Measurements from ENCODE around the gene RIPK3. TPM values are rescaled to one million over a fixed set of nuclear protein-coding genes. Genes with fewer than 3 reads are reported as not detected.

RIPK3 gene
- total RNA-seq, 1 donor from 2014 or later, result 0.95 TPM

- Histone ChIP-seq H3K79me2 (ENCODE audit: insufficient read depth, low read length) (no peaks in the 10 kb centered on the region), H4K20me1 (ENCODE audit: insufficient read depth, low read length) (no peaks in the 10 kb centered on the region), H3K27ac (ENCODE audit: low read depth, low read length) (no peak overlapping the region), H3K9me3 (ENCODE audit: insufficient read depth, low read depth, low read length) (no peaks in the 10 kb centered on the region), H3K9ac (ENCODE audit: low read length) (no peak overlapping the region), H3K36me3 (ENCODE audit: insufficient read depth, low read length) (no peaks in the 10 kb centered on the region), H3K27me3 (ENCODE audit: insufficient read depth, low read length) (peaks cover 40% of the 10 kb centered on the region), H2AFZ (ENCODE audit: low read depth, low read length) (peak overlapping the region; percentile 5), H3K4me3 (ENCODE audit: insufficient read depth, low read depth, low read length) (no peak overlapping the region), H3K4me2 (ENCODE audit: low read length) (peak overlapping the region; percentile 77), H3K4me1 (ENCODE audit: insufficient read depth, low read length) (peaks cover 16% of the 10 kb centered on the region)
- Mint-ChIP-seq H3K27ac (ENCODE audit: unreplicated experiment) (no peak overlapping the region), H3K36me3 (ENCODE audit: low read depth, unreplicated experiment) (no peaks in the 10 kb centered on the region), H3K4me3 (ENCODE audit: unreplicated experiment) (peak overlapping the region; percentile 74), H3K4me1 (ENCODE audit: low read depth, unreplicated experiment) (no peaks in the 10 kb centered on the region), H3K27me3 (ENCODE audit: low read depth, unreplicated experiment) (peaks cover 67% of the 10 kb centered on the region), H3K9me3 (ENCODE audit: unreplicated experiment) (peaks cover 7% of the 10 kb centered on the region)
- TF ChIP-seq CTCF (IDR thresholded peaks at IDR 0.05; ENCODE audit: insufficient read depth, low read depth, low read length) (no peak), EZH2 (IDR thresholded peaks at IDR 0.05; ENCODE audit: insufficient read depth, low read length) (no peak)
- DNase-seq (ENCODE audit: low read depth) (no peak), FAIRE-seq (no peak)
These were observed 8.0 kb downstream of the RIPK3 start for GRCh38 chr14:24331731-24332267.

- Histone ChIP-seq H3K4me3 (ENCODE audit: insufficient read depth, low read depth, low read length) (no peak overlapping the region), H2AFZ (ENCODE audit: low read depth, low read length) (no peak overlapping the region), H3K9me3 (ENCODE audit: insufficient read depth, low read depth, low read length) (no peaks in the 10 kb centered on the region), H3K4me2 (ENCODE audit: low read length) (no peak overlapping the region), H3K27me3 (ENCODE audit: insufficient read depth, low read length) (peaks cover 35% of the 10 kb centered on the region), H3K27ac (ENCODE audit: low read depth, low read length) (no peak overlapping the region), H3K9ac (ENCODE audit: low read length) (no peak overlapping the region), H4K20me1 (ENCODE audit: insufficient read depth, low read length) (no peaks in the 10 kb centered on the region), H3K4me1 (ENCODE audit: insufficient read depth, low read length) (peaks cover 16% of the 10 kb centered on the region), H3K36me3 (ENCODE audit: insufficient read depth, low read length) (no peaks in the 10 kb centered on the region), H3K79me2 (ENCODE audit: insufficient read depth, low read length) (no peaks in the 10 kb centered on the region)
- FAIRE-seq (no peak), DNase-seq (ENCODE audit: low read depth) (no peak)
- Mint-ChIP-seq H3K4me3 (ENCODE audit: unreplicated experiment) (no peak overlapping the region), H3K27me3 (ENCODE audit: low read depth, unreplicated experiment) (peaks cover 64% of the 10 kb centered on the region), H3K4me1 (ENCODE audit: low read depth, unreplicated experiment) (no peaks in the 10 kb centered on the region), H3K27ac (ENCODE audit: unreplicated experiment) (no peak overlapping the region), H3K36me3 (ENCODE audit: low read depth, unreplicated experiment) (no peaks in the 10 kb centered on the region), H3K9me3 (ENCODE audit: unreplicated experiment) (peaks cover 3% of the 10 kb centered on the region)
- TF ChIP-seq EZH2 (IDR thresholded peaks at IDR 0.05; ENCODE audit: insufficient read depth, low read length) (no peak), CTCF (IDR thresholded peaks at IDR 0.05; ENCODE audit: insufficient read depth, low read depth, low read length) (no peak)
These were observed 8.7 kb downstream of the RIPK3 start for GRCh38 chr14:24330973-24331674.

GRCh38 chr14:24329736-24330135, 10.1 kb downstream of the RIPK3 start:
- Histone ChIP-seq H3K27me3 (ENCODE audit: insufficient read depth, low read length) (peaks cover 27% of the 10 kb centered on the region), H3K79me2 (ENCODE audit: insufficient read depth, low read length) (no peaks in the 10 kb centered on the region), H4K20me1 (ENCODE audit: insufficient read depth, low read length) (no peaks in the 10 kb centered on the region), H3K4me3 (ENCODE audit: insufficient read depth, low read depth, low read length) (no peak overlapping the region), H3K27ac (ENCODE audit: low read depth, low read length) (no peak overlapping the region), H2AFZ (ENCODE audit: low read depth, low read length) (no peak overlapping the region), H3K4me2 (ENCODE audit: low read length) (no peak overlapping the region), H3K9me3 (ENCODE audit: insufficient read depth, low read depth, low read length) (no peaks in the 10 kb centered on the region), H3K36me3 (ENCODE audit: insufficient read depth, low read length) (no peaks in the 10 kb centered on the region), H3K4me1 (ENCODE audit: insufficient read depth, low read length) (peaks cover 16% of the 10 kb centered on the region), H3K9ac (ENCODE audit: low read length) (no peak overlapping the region)
- no peaks in the 10 kb centered on the region for H3K4me1 Mint-ChIP-seq (ENCODE audit: low read depth, unreplicated experiment)
- FAIRE-seq, result no peak
- H3K36me3 Mint-ChIP-seq (ENCODE audit: low read depth, unreplicated experiment), result no peaks in the 10 kb centered on the region
- TF ChIP-seq CTCF (IDR thresholded peaks at IDR 0.05; ENCODE audit: insufficient read depth, low read depth, low read length), result no peak
- no peak for TF ChIP-seq EZH2 (IDR thresholded peaks at IDR 0.05; ENCODE audit: insufficient read depth, low read length)
- no peak overlapping the region for H3K4me3 Mint-ChIP-seq (ENCODE audit: unreplicated experiment)
- no peak overlapping the region for H3K27ac Mint-ChIP-seq (ENCODE audit: unreplicated experiment)
- peaks cover 59% of the 10 kb centered on the region for H3K27me3 Mint-ChIP-seq (ENCODE audit: low read depth, unreplicated experiment)
- H3K9me3 Mint-ChIP-seq (ENCODE audit: unreplicated experiment), result no peaks in the 10 kb centered on the region
- DNase-seq (ENCODE audit: low read depth), result no peak

Measured in astrocyte (in vitro differentiated cells and primary cell).